Endothelial cell of umbilical vein (primary cell): ENCODE results near the gene HSPA12A. TPM values are rescaled to one million over a fixed set of nuclear protein-coding genes. Genes with fewer than 3 reads are reported as not detected.

Experiments
- BruUV-seq: library from RNA; stranded (reverse); fragments of 400-500 nt; replicated peaks from 2 replicates; lab custom pipeline; 2021; lab: Mats Ljungman, UMichigan
- CTCF ChIA-PET: fragments of 300-600, 350-600 bp; sonication (Branson Sonifier 250); formaldehyde crosslinking; loops from one replicate; lab custom pipeline; 2021; ENCODE audit warnings: antibody characterized with exemption, inconsistent platforms; lab: Charles Lee
- POLR2A ChIA-PET: fragments of 300-600, 350-600 bp; sonication (Branson Sonifier 250); formaldehyde crosslinking; loops from one replicate; lab custom pipeline; 2021; ENCODE audit warnings: antibody characterized with exemption, inconsistent platforms; lab: Charles Lee
- DNase-seq: peaks from one replicate; pipeline ENCODE4 v3.0.0-alpha.2; 2011; ENCODE audit warnings: low read depth, low spot score
- FAIRE-seq: peaks from 2 replicates; lab custom pipeline; 2011; peaks lifted over from hg19 to GRCh38; lab: Jason Lieb, UNC
- H2AFZ ChIP-seq: 2 replicates; pipeline ENCODE4 v1.6.0; 2012; ENCODE audit warnings: low read depth, low read length, control low read depth, inconsistent platforms
- H3K27ac ChIP-seq: 2 replicates; pipeline ENCODE4 v1.5.1; 2011; ENCODE audit warnings: low read depth, mild to moderate bottlenecking, control low read depth, low read length, moderate library complexity; ENCODE audit not compliant: insufficient read depth
- H3K27me3 ChIP-seq, 2 experiments: 2 replicates each; pipeline versions ENCODE4 v1.6.0 to v1.6.1; 2011; ENCODE audit warnings: low read length in 2 of 2, mixed read lengths in 1 of 2; ENCODE audit not compliant: control insufficient read depth in 2 of 2, insufficient read depth in 2 of 2
- H3K36me3 ChIP-seq, 2 experiments: 2 replicates in 1 of 2; 3 replicates in 1 of 2; pipeline ENCODE4 v1.5.1; 2011; ENCODE audit warnings: low read length in 2 of 2, mild to moderate bottlenecking in 1 of 2, moderate library complexity in 1 of 2; ENCODE audit not compliant: control insufficient read depth in 2 of 2, insufficient read depth in 2 of 2; ENCODE audit errors: extremely low read depth in 1 of 2
- H3K4me1 ChIP-seq: 3 replicates; pipeline ENCODE4 v1.5.1; 2011; ENCODE audit warnings: mild to moderate bottlenecking, low read length; ENCODE audit not compliant: control insufficient read depth, insufficient read depth; ENCODE audit errors: extremely low read depth
- H3K4me2 ChIP-seq: 2 replicates; pipeline ENCODE4 v1.6.1; 2011; ENCODE audit warnings: low read length, control low read depth, mixed read lengths; ENCODE audit not compliant: insufficient read depth
- H3K4me3 ChIP-seq, 3 experiments: fragments of 200-600 bp in 1 of 3; sonication (generic), shearing (Covaris generic) in 1 of 3; replicated peaks in 1 of 3; 2 replicates each; pipeline ENCODE4 v1.5.1; 2011 to 2016; ENCODE audit warnings: control low read depth in 3 of 3, low read length in 3 of 3, mild to moderate bottlenecking in 2 of 3, inconsistent platforms in 1 of 3, low read depth in 1 of 3, moderate library complexity in 1 of 3; ENCODE audit not compliant: insufficient read depth in 1 of 3
- H3K79me2 ChIP-seq: 2 replicates; pipeline ENCODE4 v1.6.0; 2012; ENCODE audit warnings: low read length, inconsistent platforms; ENCODE audit not compliant: control insufficient read depth, insufficient read depth
- H3K9ac ChIP-seq: replicated peaks from 2 replicates; pipeline ENCODE3; 2011; ENCODE audit warnings: low read length, control low read depth; ENCODE audit not compliant: insufficient read depth; ENCODE audit errors: extremely low read depth
- H3K9me1 ChIP-seq: replicated peaks from 3 replicates; pipeline ENCODE4 v1.6.0; 2011; ENCODE audit warnings: mild to moderate bottlenecking, low read length; ENCODE audit not compliant: control insufficient read depth, insufficient read depth; ENCODE audit errors: extremely low read depth
- H3K9me3 ChIP-seq: replicated peaks from 2 replicates; pipeline ENCODE4 v1.5.1; 2012; ENCODE audit warnings: low read length, inconsistent platforms; ENCODE audit not compliant: control insufficient read depth, insufficient read depth
- H4K20me1 ChIP-seq: replicated peaks from 2 replicates; pipeline ENCODE3; 2011; ENCODE audit warnings: mild to moderate bottlenecking, low read length; ENCODE audit not compliant: control insufficient read depth, insufficient read depth; ENCODE audit errors: extremely low read depth
- EZH2 ChIP-seq: IDR thresholded peaks from 2 replicates; pipeline ENCODE4 v1.6.1; 2012; ENCODE audit warnings: borderline replicate concordance, low read depth, mild to moderate bottlenecking, moderate library complexity, low read length, inconsistent platforms; ENCODE audit not compliant: severe bottlenecking
- FOS ChIP-seq: IDR thresholded peaks from 2 replicates; pipeline ENCODE4 v1.6.1; 2011; ENCODE audit warnings: mild to moderate bottlenecking, low read length, moderate library complexity, borderline replicate concordance; ENCODE audit not compliant: insufficient read depth
- GATA2 ChIP-seq: IDR thresholded peaks from 2 replicates; pipeline ENCODE4 v1.7.0; 2011; ENCODE audit warnings: low read depth, mild to moderate bottlenecking, moderate library complexity, mixed read lengths, low read length; ENCODE audit not compliant: insufficient read length, insufficient read depth
- JUN ChIP-seq: IDR thresholded peaks from 2 replicates; pipeline ENCODE4 v1.6.1; 2011; ENCODE audit warnings: borderline replicate concordance, low read depth; ENCODE audit not compliant: insufficient read length, insufficient read depth
- MYC ChIP-seq: IDR thresholded peaks from one replicate; pipeline ENCODE4 v1.6.1; 2011; ENCODE audit warnings: mild to moderate bottlenecking, low read depth, low read length
- POLR2A ChIP-seq: IDR thresholded peaks from 2 replicates; pipeline ENCODE4 v1.6.1; 2012; ENCODE audit warnings: low read depth, mild to moderate bottlenecking, control low read depth, low read length
- POLR2AphosphoS5 ChIP-seq: IDR thresholded peaks from 2 replicates; pipeline ENCODE4 v1.6.1; 2012; ENCODE audit warnings: low read depth, mild to moderate bottlenecking, control low read depth, low read length, moderate library complexity; ENCODE audit not compliant: insufficient read depth
- dilution Hi-C: fragments of 300-500 bp; cut with MboI; formaldehyde crosslinking; loops from one replicate; pipeline ENCODE4 v1.15.0; 2019; ENCODE audit warnings: low sequenced_read_pairs; ENCODE audit not compliant: extremely low pct_ligation_motif_present
- intact Hi-C: fragments of 100-400 bp; cut with micrococcal nuclease; formaldehyde crosslinking; loops from one replicate; pipeline ENCODE4 v1.10.0; 2022
- polyA plus RNA-seq, 4 experiments: library from polyadenylated mRNA; depleted of rRNA in 3 of 4; stranded (reverse) in 3 of 4; unstranded in 1 of 4; fragments of >200 nt; gene quantifications; 2 replicates each; pipeline versions ENCODE4 v1.2.1 to v1.2.3, GENCODE V29; 2011 to 2012; ENCODE audit warnings: missing spikeins in 1 of 4
- total RNA-seq: library from RNA; stranded (reverse); gene quantifications from 2 replicates; pipeline ENCODE4 v1.2.3, GENCODE V29; 2021
- TF ChIP-seq, protein P1 (sequence below), 2 donors: IDR thresholded peaks; 1 replicate in 1 of 2; 2 replicates in 1 of 2; pipeline ENCODE4 v1.5.1; 2011; ENCODE audit warnings: low read length in 2 of 2, mild to moderate bottlenecking in 2 of 2, moderate library complexity in 2 of 2, control low read depth in 1 of 2, inconsistent platforms in 1 of 2, low read depth in 1 of 2; ENCODE audit not compliant: insufficient read depth in 1 of 2; ENCODE audit errors: extremely low read depth in 1 of 2
- TF ChIP-seq, protein P2 (sequence below): IDR thresholded peaks from 2 replicates; pipeline ENCODE4 v1.6.1; 2011; ENCODE audit not compliant: insufficient read depth, insufficient read length

Gene HSPA12A
- total and polyA plus RNA-seq, 2 donors (not counting 3 experiments of a cell fraction or from before 2014, with no cell fraction given) = 0.22 to 0.29 TPM

DNA sequence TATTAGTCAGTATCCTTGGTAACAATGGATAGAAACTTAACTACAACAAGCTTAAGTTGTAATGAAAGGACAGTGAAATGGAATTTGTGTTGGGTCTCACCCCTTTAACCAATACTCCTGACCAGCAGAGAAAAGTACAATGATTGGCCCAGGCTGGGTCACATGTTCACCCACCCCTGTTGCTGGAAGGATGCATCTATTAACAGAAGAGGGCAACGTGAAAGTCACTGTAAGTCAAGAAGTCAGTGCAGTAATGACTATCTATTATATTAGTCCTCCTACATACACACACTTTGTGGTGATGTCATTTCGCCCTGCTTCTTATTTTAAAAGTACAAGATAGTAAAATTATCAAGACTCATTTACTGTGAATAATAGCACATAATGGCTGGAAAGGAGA, 105.4 kb downstream of the HSPA12A start:
- no peak overlapping the region for H3K4me2 ChIP-seq
- H3K27me3 ChIP-seq = no peaks in the 10 kb centered on the region
- H4K20me1 ChIP-seq = no peaks in the 10 kb centered on the region
- dilution Hi-C loops = no loop called here
- CTCF ChIA-PET = no interaction called here
- H2AFZ ChIP-seq = no peak overlapping the region
- no peaks in the 10 kb centered on the region for H3K36me3 ChIP-seq
- no TSS peak for BruUV-seq
- POLR2A ChIA-PET = no interaction called here
- FAIRE-seq (no peak), DNase-seq (no peak)
- no peak for TF ChIP-seq EZH2
- TF ChIP-seq FOS = no peak
- intact Hi-C loops = no loop called here
- H3K27ac ChIP-seq = no peak overlapping the region
- no peaks in the 10 kb centered on the region for H3K9me3 ChIP-seq
- H3K9me1 ChIP-seq = no peaks in the 10 kb centered on the region
- no peak overlapping the region for H3K4me3 ChIP-seq
- H3K79me2 ChIP-seq = no peaks in the 10 kb centered on the region
- H3K9ac ChIP-seq = no peak overlapping the region
- no peaks in the 10 kb centered on the region for H3K4me1 ChIP-seq

GRCh38 chr10:116636385-116636784, 106.0 kb downstream of the HSPA12A start:
- Histone ChIP-seq H2AFZ (no peak overlapping the region), H3K27me3 (no peaks in the 10 kb centered on the region), H3K4me2 (no peak overlapping the region), H3K4me3 (no peak overlapping the region), H3K27ac (no peak overlapping the region), H4K20me1 (no peaks in the 10 kb centered on the region), H3K36me3 (no peaks in the 10 kb centered on the region), H3K9me3 (no peaks in the 10 kb centered on the region), H3K4me1 (no peaks in the 10 kb centered on the region), H3K9me1 (no peaks in the 10 kb centered on the region), H3K79me2 (no peaks in the 10 kb centered on the region), H3K9ac (no peak overlapping the region)
- intact Hi-C loops = no loop called here
- BruUV-seq = no TSS peak
- FAIRE-seq (no peak), DNase-seq (no peak)
- TF ChIP-seq FOS (no peak), EZH2 (no peak), POLR2AphosphoS5 (no peak), JUN (no peak), MYC (no peak), GATA2 (no peak), POLR2A (no peak)
- TF ChIP-seq, protein P1, sequence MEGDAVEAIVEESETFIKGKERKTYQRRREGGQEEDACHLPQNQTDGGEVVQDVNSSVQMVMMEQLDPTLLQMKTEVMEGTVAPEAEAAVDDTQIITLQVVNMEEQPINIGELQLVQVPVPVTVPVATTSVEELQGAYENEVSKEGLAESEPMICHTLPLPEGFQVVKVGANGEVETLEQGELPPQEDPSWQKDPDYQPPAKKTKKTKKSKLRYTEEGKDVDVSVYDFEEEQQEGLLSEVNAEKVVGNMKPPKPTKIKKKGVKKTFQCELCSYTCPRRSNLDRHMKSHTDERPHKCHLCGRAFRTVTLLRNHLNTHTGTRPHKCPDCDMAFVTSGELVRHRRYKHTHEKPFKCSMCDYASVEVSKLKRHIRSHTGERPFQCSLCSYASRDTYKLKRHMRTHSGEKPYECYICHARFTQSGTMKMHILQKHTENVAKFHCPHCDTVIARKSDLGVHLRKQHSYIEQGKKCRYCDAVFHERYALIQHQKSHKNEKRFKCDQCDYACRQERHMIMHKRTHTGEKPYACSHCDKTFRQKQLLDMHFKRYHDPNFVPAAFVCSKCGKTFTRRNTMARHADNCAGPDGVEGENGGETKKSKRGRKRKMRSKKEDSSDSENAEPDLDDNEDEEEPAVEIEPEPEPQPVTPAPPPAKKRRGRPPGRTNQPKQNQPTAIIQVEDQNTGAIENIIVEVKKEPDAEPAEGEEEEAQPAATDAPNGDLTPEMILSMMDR (IDR thresholded peaks at IDR 0.05; ENCODE audit: extremely low read depth in 1 of 2, insufficient read depth in 1 of 2, low read depth in 1 of 2, low read length in 2 of 2) = no peak
- TF ChIP-seq, protein P2, sequence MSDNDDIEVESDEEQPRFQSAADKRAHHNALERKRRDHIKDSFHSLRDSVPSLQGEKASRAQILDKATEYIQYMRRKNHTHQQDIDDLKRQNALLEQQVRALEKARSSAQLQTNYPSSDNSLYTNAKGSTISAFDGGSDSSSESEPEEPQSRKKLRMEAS = no peak
- dilution Hi-C loops = no loop called here
- ChIA-PET CTCF (no interaction called here), POLR2A (no interaction called here)
